SW 1271 (cell line): ENCODE results near the gene CDIPT.
"Not testable (repeated sequence)": the region's sequence is repeated elsewhere in the genome, so short reads cannot be mapped to it uniquely, and the experiment has no call there.

Experiments
- DNase-seq, 2 experiments: peaks; one replicate each; lab custom pipeline; 2025; lab: John Stamatoyannopoulos, UW

CDIPT gene

GRCh38 chr16:29896841-29897240, 33.8 kb upstream of the CDIPT start:
- no peak for DNase-seq

GRCh38 chr16:29894352-29894751, 31.3 kb upstream of the CDIPT start:
- no peak for DNase-seq

- DNase-seq, result no peak
Observed at GRCh38 chr16:29893553-29893952, 30.5 kb upstream of the CDIPT start.

- DNase-seq, result no peak
Observed at GRCh38 chr16:29892458-29892813, 29.4 kb upstream of the CDIPT start.

- DNase-seq, result no peak
Observed at GRCh38 chr16:29891525-29892457, 28.8 kb upstream of the CDIPT start.

- DNase-seq, result not testable (repeated sequence)
Observed at GRCh38 chr16:29889372-29889771, 26.3 kb upstream of the CDIPT start.

GRCh38 chr16:29883987-29884386, 21.0 kb upstream of the CDIPT start:
- DNase-seq, result no peak

GRCh38 chr16:29881050-29881449, 18.0 kb upstream of the CDIPT start:
- DNase-seq, result no peak

- DNase-seq, result no peak
Observed at GRCh38 chr16:29878172-29878571, 15.1 kb upstream of the CDIPT start.

GRCh38 chr16:29877266-29877961, 14.4 kb upstream of the CDIPT start:
- peak in 1 of 2 experiments; percentile 35 for DNase-seq

GRCh38 chr16:29876594-29877249, 13.7 kb upstream of the CDIPT start:
- no peak for DNase-seq

- no peak for DNase-seq
Observed at GRCh38 chr16:29876217-29876593, 13.2 kb upstream of the CDIPT start.

GRCh38 chr16:29875206-29875605, 12.2 kb upstream of the CDIPT start:
- no peak for DNase-seq

- DNase-seq, result no peak
Observed at GRCh38 chr16:29873319-29873718, 10.3 kb upstream of the CDIPT start.

- DNase-seq, result no peak
Observed at GRCh38 chr16:29871822-29872546, 9.0 kb upstream of the CDIPT start.

- not testable (repeated sequence) for DNase-seq
Observed at GRCh38 chr16:29869067-29869466, 6.0 kb upstream of the CDIPT start.

GRCh38 chr16:29868396-29869009, 5.5 kb upstream of the CDIPT start:
- DNase-seq, result no peak

GRCh38 chr16:29864205-29864604, 1.2 kb upstream of the CDIPT start:
- DNase-seq, result no peak

- no peak for DNase-seq
Observed at GRCh38 chr16:29863669-29863984, 601 bp upstream of the CDIPT start.

GRCh38 chr16:29862383-29862883, 593 bp downstream of the CDIPT start:
- DNase-seq, result peak in 1 of 2 experiments; percentile 54

- DNase-seq, result no peak
Observed at GRCh38 chr16:29860218-29860617, 2.8 kb downstream of the CDIPT start.

GRCh38 chr16:29858974-29859373, 4.1 kb downstream of the CDIPT start:
- no peak for DNase-seq
